ENCODE measurements around the gene ARAF. TPM values are rescaled to one million over a fixed set of nuclear protein-coding genes. Genes with fewer than 3 reads are reported as not detected.

Gene ARAF
- total and polyA plus RNA-seq, 2 of the 8 experiments (the other 6 are each of a cell fraction or from before 2014, with no cell fraction given) = 39.0 to 45.2 TPM

DNA sequence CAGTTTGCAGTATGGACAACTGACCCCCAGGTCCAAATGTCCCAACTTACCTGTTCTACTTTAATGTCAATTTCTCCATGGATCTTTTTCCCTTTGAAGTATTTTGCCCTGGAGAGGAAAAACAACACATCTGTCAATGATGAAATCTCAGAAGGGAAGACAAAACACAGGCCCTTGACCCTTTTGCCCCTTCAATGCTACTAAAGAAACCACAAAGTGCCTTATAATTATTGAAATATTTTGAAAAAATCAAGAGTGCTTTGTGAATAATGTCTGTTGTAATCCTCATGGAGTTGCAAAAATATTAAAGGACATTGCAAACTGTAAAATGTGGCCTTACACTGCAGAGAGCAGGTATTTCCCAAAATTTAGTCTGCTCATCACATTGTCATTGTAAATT lies 46.1 kb downstream of the ARAF start (continued):
- TF ChIP-seq, protein P1, sequence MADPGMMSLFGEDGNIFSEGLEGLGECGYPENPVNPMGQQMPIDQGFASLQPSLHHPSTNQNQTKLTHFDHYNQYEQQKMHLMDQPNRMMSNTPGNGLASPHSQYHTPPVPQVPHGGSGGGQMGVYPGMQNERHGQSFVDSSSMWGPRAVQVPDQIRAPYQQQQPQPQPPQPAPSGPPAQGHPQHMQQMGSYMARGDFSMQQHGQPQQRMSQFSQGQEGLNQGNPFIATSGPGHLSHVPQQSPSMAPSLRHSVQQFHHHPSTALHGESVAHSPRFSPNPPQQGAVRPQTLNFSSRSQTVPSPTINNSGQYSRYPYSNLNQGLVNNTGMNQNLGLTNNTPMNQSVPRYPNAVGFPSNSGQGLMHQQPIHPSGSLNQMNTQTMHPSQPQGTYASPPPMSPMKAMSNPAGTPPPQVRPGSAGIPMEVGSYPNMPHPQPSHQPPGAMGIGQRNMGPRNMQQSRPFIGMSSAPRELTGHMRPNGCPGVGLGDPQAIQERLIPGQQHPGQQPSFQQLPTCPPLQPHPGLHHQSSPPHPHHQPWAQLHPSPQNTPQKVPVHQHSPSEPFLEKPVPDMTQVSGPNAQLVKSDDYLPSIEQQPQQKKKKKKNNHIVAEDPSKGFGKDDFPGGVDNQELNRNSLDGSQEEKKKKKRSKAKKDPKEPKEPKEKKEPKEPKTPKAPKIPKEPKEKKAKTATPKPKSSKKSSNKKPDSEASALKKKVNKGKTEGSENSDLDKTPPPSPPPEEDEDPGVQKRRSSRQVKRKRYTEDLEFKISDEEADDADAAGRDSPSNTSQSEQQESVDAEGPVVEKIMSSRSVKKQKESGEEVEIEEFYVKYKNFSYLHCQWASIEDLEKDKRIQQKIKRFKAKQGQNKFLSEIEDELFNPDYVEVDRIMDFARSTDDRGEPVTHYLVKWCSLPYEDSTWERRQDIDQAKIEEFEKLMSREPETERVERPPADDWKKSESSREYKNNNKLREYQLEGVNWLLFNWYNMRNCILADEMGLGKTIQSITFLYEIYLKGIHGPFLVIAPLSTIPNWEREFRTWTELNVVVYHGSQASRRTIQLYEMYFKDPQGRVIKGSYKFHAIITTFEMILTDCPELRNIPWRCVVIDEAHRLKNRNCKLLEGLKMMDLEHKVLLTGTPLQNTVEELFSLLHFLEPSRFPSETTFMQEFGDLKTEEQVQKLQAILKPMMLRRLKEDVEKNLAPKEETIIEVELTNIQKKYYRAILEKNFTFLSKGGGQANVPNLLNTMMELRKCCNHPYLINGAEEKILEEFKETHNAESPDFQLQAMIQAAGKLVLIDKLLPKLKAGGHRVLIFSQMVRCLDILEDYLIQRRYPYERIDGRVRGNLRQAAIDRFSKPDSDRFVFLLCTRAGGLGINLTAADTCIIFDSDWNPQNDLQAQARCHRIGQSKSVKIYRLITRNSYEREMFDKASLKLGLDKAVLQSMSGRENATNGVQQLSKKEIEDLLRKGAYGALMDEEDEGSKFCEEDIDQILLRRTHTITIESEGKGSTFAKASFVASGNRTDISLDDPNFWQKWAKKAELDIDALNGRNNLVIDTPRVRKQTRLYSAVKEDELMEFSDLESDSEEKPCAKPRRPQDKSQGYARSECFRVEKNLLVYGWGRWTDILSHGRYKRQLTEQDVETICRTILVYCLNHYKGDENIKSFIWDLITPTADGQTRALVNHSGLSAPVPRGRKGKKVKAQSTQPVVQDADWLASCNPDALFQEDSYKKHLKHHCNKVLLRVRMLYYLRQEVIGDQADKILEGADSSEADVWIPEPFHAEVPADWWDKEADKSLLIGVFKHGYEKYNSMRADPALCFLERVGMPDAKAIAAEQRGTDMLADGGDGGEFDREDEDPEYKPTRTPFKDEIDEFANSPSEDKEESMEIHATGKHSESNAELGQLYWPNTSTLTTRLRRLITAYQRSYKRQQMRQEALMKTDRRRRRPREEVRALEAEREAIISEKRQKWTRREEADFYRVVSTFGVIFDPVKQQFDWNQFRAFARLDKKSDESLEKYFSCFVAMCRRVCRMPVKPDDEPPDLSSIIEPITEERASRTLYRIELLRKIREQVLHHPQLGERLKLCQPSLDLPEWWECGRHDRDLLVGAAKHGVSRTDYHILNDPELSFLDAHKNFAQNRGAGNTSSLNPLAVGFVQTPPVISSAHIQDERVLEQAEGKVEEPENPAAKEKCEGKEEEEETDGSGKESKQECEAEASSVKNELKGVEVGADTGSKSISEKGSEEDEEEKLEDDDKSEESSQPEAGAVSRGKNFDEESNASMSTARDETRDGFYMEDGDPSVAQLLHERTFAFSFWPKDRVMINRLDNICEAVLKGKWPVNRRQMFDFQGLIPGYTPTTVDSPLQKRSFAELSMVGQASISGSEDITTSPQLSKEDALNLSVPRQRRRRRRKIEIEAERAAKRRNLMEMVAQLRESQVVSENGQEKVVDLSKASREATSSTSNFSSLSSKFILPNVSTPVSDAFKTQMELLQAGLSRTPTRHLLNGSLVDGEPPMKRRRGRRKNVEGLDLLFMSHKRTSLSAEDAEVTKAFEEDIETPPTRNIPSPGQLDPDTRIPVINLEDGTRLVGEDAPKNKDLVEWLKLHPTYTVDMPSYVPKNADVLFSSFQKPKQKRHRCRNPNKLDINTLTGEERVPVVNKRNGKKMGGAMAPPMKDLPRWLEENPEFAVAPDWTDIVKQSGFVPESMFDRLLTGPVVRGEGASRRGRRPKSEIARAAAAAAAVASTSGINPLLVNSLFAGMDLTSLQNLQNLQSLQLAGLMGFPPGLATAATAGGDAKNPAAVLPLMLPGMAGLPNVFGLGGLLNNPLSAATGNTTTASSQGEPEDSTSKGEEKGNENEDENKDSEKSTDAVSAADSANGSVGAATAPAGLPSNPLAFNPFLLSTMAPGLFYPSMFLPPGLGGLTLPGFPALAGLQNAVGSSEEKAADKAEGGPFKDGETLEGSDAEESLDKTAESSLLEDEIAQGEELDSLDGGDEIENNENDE (IDR thresholded peaks at IDR 0.05; ENCODE audit: insufficient replicate concordance, low read length) = no peak
- no peak for TF ChIP-seq POLR2A (IDR thresholded peaks at IDR 0.05; ENCODE audit: control extremely low read depth in 1 of 2, low read depth in 2 of 2, low read length in 2 of 2)
- no peak for TF ChIP-seq MAFK (IDR thresholded peaks at IDR 0.05; ENCODE audit: low read depth, low read length)

Data from H1 (cell line).